ENCODE measurements around the gene TLE5.
A peak's percentile ranks its signal among the peaks of the same experiment; 100 is the strongest.
"Not testable (repeated sequence)": the region's sequence is repeated elsewhere in the genome, so short reads cannot be mapped to it uniquely, and the experiment has no call there.

The TLE5 gene

DNA sequence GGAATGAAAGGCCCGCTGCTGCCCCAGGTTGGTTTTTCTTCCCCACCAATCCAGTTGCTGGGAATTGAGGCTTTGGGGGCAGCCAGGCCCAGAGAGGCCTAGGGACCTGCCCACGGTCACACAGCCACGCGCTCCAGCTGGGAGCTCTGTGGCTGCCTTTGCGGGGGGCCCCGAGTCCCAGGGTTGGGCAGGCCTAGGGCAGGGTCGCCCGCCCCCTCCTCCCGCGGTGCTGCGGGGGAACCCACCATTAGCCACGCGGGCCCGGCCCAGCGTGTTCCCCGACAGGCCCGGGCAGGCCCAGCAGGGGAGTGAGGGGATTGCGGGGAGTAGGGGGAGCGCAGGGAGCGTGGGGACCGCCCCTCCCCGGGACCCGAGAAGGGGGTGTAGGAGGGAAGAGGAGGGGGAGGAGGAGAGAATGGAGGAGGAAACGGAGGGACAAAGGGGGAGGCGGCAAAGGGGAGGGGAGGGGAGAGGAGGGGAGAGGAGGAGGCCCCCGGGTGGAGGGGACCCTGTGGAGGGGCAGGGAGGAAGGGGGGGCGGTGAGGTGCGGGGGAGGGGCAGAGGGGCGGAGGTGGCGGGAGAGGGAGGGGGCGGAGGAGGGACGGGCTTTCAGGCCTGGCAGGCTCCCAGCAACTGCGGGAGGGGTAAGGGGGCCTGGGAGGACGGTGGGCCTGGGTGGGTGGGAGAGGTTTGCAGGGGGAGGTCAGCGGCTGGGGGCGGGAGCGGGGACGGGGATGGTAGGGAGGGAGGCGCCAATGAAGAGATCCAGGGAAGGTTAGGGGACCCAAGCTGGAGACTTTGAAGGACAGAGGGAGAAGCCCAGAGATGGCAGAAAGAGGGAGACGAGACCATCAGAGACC lies 20.3 kb downstream of the TLE5 start:
- in situ Hi-C loops (cut with HindIII; ENCODE audit: low pct_unique_long_range_greater_than_20kb, low sequenced_read_pairs): no loop called here
- no peak for TF ChIP-seq JUND (IDR thresholded peaks at IDR 0.05; ENCODE audit: low read depth)
- no peak for DNase-seq (ENCODE audit: low read depth in 1 of 2, low spot score in 1 of 2)

DNA sequence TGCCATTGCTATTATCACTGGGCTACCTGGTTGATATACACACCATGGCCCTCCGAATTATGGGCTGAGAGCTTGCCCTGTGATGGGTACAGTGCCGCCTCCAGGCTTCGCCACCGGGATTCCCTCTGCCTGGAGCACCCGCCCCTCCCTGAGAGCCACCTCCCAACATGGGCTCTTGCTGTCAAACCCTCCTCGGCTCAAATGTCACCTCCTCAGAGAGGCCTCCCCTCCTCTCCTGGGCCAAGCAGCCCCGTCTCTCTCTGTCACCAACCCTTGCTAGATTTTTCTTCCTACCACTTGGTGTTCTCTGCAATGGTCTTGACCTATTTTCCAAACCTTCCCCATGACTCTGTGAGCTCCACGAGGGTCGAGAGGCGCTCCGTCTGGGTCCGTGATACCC lies 21.0 kb downstream of the TLE5 start:
- in situ Hi-C loops (cut with HindIII; ENCODE audit: low pct_unique_long_range_greater_than_20kb, low sequenced_read_pairs): no loop called here
- no peak for TF ChIP-seq JUND (IDR thresholded peaks at IDR 0.05; ENCODE audit: low read depth)

DNA sequence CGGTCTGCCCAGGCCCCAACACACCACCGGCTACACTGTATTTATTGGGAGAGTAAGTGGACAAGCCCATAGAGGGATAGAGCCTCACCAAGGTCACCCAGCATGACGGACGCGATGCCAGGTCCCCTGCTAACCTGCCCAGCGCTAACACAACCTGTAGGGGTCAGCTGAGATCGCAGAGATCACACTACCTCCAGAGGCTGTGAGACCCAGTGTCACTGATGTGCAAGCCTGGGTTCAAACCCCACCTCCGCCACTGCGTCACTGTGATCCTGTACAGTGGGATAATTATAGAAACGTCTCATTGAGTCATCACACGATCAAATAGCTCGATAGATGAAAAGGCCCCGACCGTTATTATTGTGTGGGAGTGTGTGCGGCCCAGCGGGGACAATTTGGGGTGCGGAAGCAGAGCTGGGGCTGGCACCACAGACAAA lies 22.6 kb downstream of the TLE5 start:
- DNase-seq (ENCODE audit: low read depth in 1 of 2, low spot score in 1 of 2): no peak
- in situ Hi-C loops (cut with HindIII; ENCODE audit: low pct_unique_long_range_greater_than_20kb, low sequenced_read_pairs): no loop called here
- TF ChIP-seq JUND (IDR thresholded peaks at IDR 0.05; ENCODE audit: low read depth): no peak

More for the DNA sequence above, 21.0 kb downstream of the TLE5 start:
- DNase-seq (ENCODE audit: low read depth in 1 of 2, low spot score in 1 of 2): no peak

DNA sequence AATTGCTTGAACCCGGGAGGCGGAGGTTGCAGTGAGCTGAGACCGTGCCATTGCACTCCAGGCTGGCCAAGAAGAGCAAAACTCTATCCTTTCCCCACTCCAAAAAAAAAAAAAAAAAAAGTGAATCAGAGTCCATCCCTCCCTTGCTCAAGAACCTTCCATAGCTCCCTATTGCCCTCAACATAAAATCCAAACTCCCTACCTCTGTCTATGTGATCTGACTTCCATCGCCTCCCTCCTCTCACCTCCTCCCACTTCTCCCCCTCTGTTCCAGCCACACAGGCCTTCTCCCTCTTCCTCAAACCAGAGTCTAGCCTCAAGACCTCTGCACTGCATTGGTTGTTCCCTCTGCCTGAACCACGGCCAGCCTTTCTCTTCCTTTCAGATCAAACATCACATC lies 23.2 kb downstream of the TLE5 start:
- no peak for DNase-seq (ENCODE audit: low read depth in 1 of 2, low spot score in 1 of 2)
- in situ Hi-C loops (cut with HindIII; ENCODE audit: low pct_unique_long_range_greater_than_20kb, low sequenced_read_pairs): no loop called here
- no peak for TF ChIP-seq JUND (IDR thresholded peaks at IDR 0.05; ENCODE audit: low read depth)

DNA sequence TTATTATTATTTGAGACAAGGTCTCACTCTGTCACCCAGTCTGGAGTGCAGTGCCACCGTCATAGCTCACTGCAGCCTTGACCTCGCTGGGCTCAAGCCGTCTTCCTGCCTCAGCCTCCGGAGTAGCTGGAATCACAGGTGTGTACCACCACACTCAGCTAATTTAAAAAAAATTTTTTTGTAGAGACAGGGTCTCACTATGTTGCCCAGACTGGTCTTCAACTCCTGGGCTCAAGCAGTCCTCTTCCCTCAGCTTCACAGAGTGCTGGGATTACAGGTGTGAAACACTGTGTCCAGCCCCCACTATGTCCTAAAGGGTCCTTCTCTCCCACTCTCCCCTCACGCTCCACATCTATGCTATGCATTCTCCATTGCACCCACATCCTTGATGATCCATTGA lies 24.1 kb downstream of the TLE5 start:
- in situ Hi-C loops (cut with HindIII; ENCODE audit: low pct_unique_long_range_greater_than_20kb, low sequenced_read_pairs): no loop called here
- DNase-seq (ENCODE audit: low read depth in 1 of 2, low spot score in 1 of 2): no peak
- no peak for TF ChIP-seq JUND (IDR thresholded peaks at IDR 0.05; ENCODE audit: low read depth)

DNA sequence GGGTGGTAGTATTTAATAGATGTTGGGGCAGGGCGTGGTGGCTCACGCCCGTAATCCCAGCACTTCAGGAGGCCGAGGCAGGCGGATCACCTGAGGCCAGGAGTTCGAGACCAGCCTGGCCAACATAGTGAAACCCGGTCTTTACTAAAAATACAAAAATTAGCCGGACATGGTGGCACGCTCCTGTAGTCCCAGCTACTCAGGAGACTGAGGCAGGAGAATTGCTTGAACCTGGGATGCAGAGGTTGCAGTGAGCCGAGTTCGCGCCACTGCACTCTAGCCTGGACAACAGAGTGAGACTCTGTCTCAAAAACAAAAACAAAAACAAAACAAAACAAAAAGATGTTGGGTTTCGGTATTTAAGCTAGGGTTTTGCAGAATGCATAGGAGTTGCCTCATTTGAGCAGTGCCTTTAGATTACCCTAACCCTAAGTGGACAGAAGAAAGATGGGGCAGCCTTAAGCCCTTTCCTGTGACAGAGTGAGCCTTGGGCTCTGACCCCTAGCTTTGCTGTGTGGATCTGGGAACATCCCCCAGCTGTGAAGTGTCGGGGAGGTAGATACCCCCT lies 25.2 kb downstream of the TLE5 start:
- in situ Hi-C loops (cut with HindIII; ENCODE audit: low pct_unique_long_range_greater_than_20kb, low sequenced_read_pairs); DNase-seq (ENCODE audit: low read depth in 1 of 2, low spot score in 1 of 2): not testable (repeated sequence)

DNA sequence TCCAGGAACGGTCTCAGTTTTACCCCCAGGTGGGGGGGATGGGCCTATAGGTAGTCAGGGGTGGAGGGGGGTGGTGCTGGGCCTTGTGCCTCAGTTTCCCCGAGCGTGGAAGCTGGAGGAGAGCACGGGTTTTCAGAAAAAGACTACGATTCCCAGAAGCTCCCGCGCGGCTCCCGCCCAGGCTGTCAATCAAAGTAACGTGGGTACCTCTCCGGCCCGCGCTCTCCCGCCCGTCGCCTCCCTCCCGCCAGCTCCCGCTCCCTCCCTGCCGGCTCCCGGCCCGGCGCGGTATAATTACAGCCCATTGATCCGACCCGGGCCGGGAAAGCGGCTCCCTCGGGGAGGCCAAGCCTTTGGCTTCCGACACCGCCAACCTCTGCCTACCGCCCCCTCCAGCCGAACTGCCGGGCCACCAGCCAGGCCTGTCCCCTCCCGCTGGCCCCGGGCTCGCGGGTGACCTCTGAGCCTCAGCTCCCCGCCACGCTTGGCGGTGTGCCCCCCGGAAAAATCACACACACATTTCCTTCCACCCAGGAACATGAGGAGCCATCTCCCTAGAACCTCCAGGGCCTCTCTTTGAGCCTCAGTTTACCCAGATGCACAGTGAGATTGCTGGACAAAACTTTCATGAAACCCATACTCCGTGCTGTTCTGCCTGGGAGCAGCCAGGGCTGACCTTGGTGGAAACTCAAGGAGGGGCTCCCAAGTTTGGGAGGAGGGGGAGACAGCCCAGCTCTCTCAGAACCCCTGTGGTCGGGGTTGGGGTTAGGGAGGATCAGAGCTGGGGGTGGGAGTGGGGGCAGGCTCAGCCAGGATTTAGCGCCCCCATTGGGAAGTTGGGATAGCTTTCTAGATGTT lies 25.9 kb downstream of the TLE5 start:
- in situ Hi-C loops (cut with HindIII; ENCODE audit: low pct_unique_long_range_greater_than_20kb, low sequenced_read_pairs): no loop called here
- TF ChIP-seq JUND (IDR thresholded peaks at IDR 0.05; ENCODE audit: low read depth): no peak
- peak; percentile 71 to 93 for DNase-seq (ENCODE audit: low read depth in 1 of 2, low spot score in 1 of 2)

DNA sequence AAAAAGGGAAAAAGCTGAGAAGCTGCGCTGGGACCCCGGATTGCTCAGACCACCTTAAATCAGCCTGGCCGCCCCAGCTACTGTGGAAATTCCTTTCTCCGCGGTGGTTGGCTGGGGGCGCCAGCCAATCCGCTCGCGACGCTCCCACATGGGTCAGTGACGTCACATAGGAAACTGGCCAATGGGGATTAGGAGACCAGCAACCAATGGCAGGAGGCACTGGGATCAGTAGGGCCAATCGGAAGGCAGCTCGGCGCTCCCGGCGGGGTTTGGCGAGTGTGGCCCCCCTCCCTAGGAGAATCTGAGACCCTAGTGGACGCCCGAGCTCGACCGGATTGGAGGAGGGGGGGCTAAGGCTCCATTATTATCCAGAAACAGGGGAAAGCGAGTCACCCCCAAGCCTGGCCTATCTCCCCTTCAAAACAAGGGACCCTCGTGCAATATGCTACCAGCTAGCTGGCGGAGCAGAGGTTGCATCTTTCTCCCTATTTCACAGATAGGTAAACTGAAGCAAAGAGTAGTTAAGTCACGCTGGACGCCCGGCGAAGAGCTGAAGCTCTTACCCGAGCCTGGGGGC lies 26.7 kb downstream of the TLE5 start:
- TF ChIP-seq JUND (IDR thresholded peaks at IDR 0.05; ENCODE audit: low read depth): no peak
- in situ Hi-C loops (cut with HindIII; ENCODE audit: low pct_unique_long_range_greater_than_20kb, low sequenced_read_pairs): no loop called here
- DNase-seq (ENCODE audit: low read depth in 1 of 2, low spot score in 1 of 2): peak; percentile 99

DNA sequence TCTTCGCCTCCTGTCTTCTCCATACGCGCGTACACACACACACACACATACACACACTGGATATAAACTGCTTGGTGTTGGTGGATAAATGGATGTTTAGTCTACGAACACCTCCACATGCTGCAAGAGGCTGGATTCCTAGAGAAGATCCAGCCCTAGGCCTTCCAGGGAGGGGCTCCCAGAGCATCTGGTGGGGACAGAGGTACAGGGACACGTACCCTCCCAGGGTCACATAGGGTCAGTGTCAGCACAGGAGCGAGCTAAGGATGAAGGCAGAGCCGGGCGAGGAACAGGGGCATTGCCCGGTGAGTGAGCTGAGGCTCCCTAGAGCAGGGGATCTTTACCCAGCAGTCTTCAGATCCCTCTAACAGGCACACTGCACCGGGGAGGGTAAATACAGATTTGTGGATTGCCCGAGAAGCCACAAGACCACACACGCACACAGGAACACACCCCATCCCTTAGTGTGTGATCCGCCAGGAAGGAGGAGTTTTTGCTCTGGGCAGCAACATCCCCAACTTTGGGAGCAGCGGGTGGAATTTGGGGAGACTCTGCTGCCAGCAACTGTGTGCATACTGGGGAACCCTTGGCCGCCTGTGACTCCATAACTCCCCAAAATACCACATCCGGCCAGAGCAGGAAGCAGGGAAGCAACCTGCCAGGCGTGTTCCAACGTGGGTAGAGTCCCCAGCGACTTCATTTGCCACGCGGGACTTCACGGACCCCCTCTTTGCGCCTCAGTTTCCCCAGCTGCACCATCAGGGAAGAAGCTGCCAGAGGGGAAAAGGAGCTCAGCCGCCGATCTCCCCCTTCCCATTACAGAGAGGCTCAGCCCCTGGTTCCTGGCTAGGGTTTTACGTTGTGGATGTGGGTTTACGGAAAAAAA lies 27.4 kb downstream of the TLE5 start:
- DNase-seq (ENCODE audit: low read depth in 1 of 2, low spot score in 1 of 2): peak in 1 of 2 experiments; percentile 38
- no peak for TF ChIP-seq JUND (IDR thresholded peaks at IDR 0.05; ENCODE audit: low read depth)
- in situ Hi-C loops (cut with HindIII; ENCODE audit: low pct_unique_long_range_greater_than_20kb, low sequenced_read_pairs): no loop called here

DNA sequence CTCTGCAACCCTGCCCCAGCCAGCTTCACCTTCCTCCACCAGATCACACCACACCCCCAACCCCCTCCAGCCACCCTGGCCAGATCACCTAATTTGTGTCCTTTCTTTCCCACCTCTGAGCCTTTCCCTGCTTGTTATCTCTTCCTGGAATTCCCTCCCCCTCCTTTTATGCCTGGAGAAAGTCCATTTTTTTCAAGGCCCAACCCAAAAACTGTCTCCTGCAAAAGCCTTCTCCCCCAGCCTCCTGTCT lies 28.0 kb downstream of the TLE5 start:
- in situ Hi-C loops (cut with HindIII; ENCODE audit: low pct_unique_long_range_greater_than_20kb, low sequenced_read_pairs): no loop called here
- DNase-seq (ENCODE audit: low read depth in 1 of 2, low spot score in 1 of 2): no peak
- TF ChIP-seq JUND (IDR thresholded peaks at IDR 0.05; ENCODE audit: low read depth): no peak

DNA sequence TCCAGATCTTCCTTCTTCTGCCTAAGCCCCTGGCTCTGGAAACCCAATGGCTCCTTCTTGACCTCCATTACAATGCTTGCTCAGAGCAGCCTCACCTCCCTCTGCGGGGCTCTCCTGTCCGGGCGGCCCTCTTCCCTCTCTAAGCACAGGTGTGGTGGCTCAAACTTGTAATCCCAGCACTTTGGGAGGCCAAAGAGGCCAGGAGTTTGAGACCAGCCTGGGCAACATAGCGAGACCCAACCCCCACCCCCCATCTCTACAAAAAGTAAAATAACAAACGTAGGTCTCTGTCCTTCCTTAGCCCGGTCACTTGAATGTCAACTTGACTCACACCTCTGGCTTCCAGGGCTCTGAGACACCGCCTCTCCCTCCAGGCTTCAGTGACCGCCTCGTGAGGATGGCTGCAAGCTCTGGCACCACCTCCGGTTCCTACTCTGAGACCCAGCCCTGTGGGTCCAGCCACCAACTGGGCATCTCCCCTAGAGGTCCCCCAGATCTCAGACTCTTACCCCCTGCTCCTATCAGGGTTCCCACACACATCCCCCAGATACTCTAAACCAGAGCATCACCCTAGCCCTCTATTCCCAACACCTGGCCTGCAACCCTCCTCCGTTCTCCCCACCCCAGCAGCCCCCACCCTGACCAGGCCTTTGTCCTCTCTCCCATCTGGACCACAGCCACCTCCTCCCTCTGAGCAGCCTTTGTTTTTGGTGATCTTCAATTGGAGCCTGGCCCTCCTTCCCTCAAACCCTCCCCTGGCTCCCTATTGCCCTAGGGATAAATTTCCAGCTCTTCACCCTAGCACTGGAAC lies 28.5 kb downstream of the TLE5 start:
- in situ Hi-C loops (cut with HindIII; ENCODE audit: low pct_unique_long_range_greater_than_20kb, low sequenced_read_pairs): no loop called here
- no peak for DNase-seq (ENCODE audit: low read depth in 1 of 2, low spot score in 1 of 2)
- no peak for TF ChIP-seq JUND (IDR thresholded peaks at IDR 0.05; ENCODE audit: low read depth)

Measured in T47D (cell line).